Caco-2 (cell line): Measurements from ENCODE around the gene WWOX. TPM values are rescaled to one million over a fixed set of nuclear protein-coding genes. Genes with fewer than 3 reads are reported as not detected.

Experiments used
- BruUV-seq: library from RNA; stranded (reverse); fragments of 400-500 nt; replicated peaks from 2 replicates; lab custom pipeline; 2021; lab: Mats Ljungman, UMichigan
- CTCF ChIA-PET: fragments of 300-600 bp; sonication (Branson Sonifier 250); formaldehyde crosslinking; loops from one replicate; lab custom pipeline; 2022; ENCODE audit warnings: antibody characterized with exemption; lab: Charles Lee
- POLR2A ChIA-PET: fragments of 300-600 bp; sonication (Branson Sonifier 250); formaldehyde crosslinking; loops from one replicate; lab custom pipeline; 2022; ENCODE audit warnings: antibody characterized with exemption; lab: Charles Lee
- DNase-seq, 2 experiments: peaks; one replicate each; pipeline versions ENCODE4 v3.0.0 to v3.0.0-alpha.2; 2020 to 2022
- H3K27me3 ChIP-seq: replicated peaks from 2 replicates; pipeline ENCODE4 v1.6.0; 2011; ENCODE audit warnings: low read length; ENCODE audit not compliant: control insufficient read depth, insufficient read depth
- H3K36me3 ChIP-seq: 2 replicates; pipeline ENCODE4 v1.5.1; 2011; ENCODE audit warnings: low read length; ENCODE audit not compliant: control insufficient read depth, insufficient read depth
- H3K4me1 ChIP-seq: fragments of 250-450 bp; sonication (Bioruptor Pico); 2 replicates; pipeline ENCODE4 v1.5.1; 2020; ENCODE audit warnings: mild to moderate bottlenecking
- H3K4me3 ChIP-seq: 2 replicates; pipeline ENCODE4 v1.5.1; 2011; ENCODE audit warnings: low read depth, mild to moderate bottlenecking, control low read depth, low read length
- H3K9me3 ChIP-seq: fragments of 250-450 bp; sonication (Bioruptor Pico); 2 replicates; pipeline ENCODE4 v1.5.1; 2020; ENCODE audit warnings: mild to moderate bottlenecking, moderate library complexity
- H3K27ac Mint-ChIP-seq: one replicate; pipeline ENCODE4 v1.8.0; 2022; ENCODE audit warnings: mixed read lengths; ENCODE audit not compliant: unreplicated experiment
- H3K27me3 Mint-ChIP-seq: one replicate; pipeline ENCODE4 v1.8.0; 2022; ENCODE audit warnings: mixed read lengths; ENCODE audit not compliant: insufficient read depth, unreplicated experiment
- H3K36me3 Mint-ChIP-seq: one replicate; pipeline ENCODE4 v1.8.0; 2022; ENCODE audit warnings: mild to moderate bottlenecking, mixed read lengths; ENCODE audit not compliant: insufficient read depth, unreplicated experiment
- H3K4me1 Mint-ChIP-seq: one replicate; pipeline ENCODE4 v1.8.0; 2022; ENCODE audit warnings: low read depth, mixed read lengths; ENCODE audit not compliant: unreplicated experiment
- H3K4me3 Mint-ChIP-seq: one replicate; pipeline ENCODE4 v1.8.0; 2022; ENCODE audit warnings: mild to moderate bottlenecking, moderate library complexity, mixed read lengths; ENCODE audit not compliant: unreplicated experiment
- H3K9me3 Mint-ChIP-seq: one replicate; pipeline ENCODE4 v1.8.0; 2022; ENCODE audit warnings: mixed read lengths; ENCODE audit not compliant: unreplicated experiment
- intact Hi-C: fragments of 100-400 bp; cut with micrococcal nuclease; formaldehyde crosslinking; loops from one replicate; pipeline ENCODE4 v1.10.0; 2022; ENCODE audit not compliant: unreplicated experiment
- total RNA-seq: library from RNA; stranded (reverse); gene quantifications from 2 replicates; pipeline ENCODE4 v1.2.3, GENCODE V29; 2022
- TF ChIP-seq, protein P1 (sequence below), 2 experiments: fragments of 200-600 bp in 1 of 2; IDR thresholded peaks; 1 replicate in 1 of 2; 2 replicates in 1 of 2; pipeline versions ENCODE4 v1.5.1 to v1.8.0; 2011 to 2022; ENCODE audit warnings: antibody characterized with exemption in 1 of 2, control low read depth in 1 of 2, inconsistent platforms in 1 of 2, low read depth in 1 of 2, low read length in 1 of 2, mild to moderate bottlenecking in 1 of 2, moderate library complexity in 1 of 2; ENCODE audit not compliant: insufficient read depth in 1 of 2, severe bottlenecking in 1 of 2, unreplicated experiment in 1 of 2

WWOX gene
- total RNA-seq, 1 experiment from 2014 or later = 45.0 TPM

GRCh38 chr16:78115659-78116058, 16.2 kb downstream of the WWOX start:
- DNase-seq = no peak
- no TSS peak for BruUV-seq
- Histone ChIP-seq H3K27me3 (no peaks in the 10 kb centered on the region), H3K4me3 (no peak overlapping the region), H3K4me1 (no peaks in the 10 kb centered on the region), H3K9me3 (no peaks in the 10 kb centered on the region), H3K36me3 (peaks cover 6% of the 10 kb centered on the region)
- ChIA-PET POLR2A (no interaction called here), CTCF (no interaction called here)
- H3K27ac Mint-ChIP-seq = no peak overlapping the region
- TF ChIP-seq, protein P1, sequence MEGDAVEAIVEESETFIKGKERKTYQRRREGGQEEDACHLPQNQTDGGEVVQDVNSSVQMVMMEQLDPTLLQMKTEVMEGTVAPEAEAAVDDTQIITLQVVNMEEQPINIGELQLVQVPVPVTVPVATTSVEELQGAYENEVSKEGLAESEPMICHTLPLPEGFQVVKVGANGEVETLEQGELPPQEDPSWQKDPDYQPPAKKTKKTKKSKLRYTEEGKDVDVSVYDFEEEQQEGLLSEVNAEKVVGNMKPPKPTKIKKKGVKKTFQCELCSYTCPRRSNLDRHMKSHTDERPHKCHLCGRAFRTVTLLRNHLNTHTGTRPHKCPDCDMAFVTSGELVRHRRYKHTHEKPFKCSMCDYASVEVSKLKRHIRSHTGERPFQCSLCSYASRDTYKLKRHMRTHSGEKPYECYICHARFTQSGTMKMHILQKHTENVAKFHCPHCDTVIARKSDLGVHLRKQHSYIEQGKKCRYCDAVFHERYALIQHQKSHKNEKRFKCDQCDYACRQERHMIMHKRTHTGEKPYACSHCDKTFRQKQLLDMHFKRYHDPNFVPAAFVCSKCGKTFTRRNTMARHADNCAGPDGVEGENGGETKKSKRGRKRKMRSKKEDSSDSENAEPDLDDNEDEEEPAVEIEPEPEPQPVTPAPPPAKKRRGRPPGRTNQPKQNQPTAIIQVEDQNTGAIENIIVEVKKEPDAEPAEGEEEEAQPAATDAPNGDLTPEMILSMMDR (IDR thresholded peaks at IDR 0.05; ENCODE audit: insufficient read depth in 1 of 2, low read depth in 1 of 2, low read length in 1 of 2, severe bottlenecking in 1 of 2, unreplicated experiment in 1 of 2) = no peak
- intact Hi-C loops = no loop called here
- H3K4me3 Mint-ChIP-seq = no peak overlapping the region
- H3K4me1 Mint-ChIP-seq = peaks cover 14% of the 10 kb centered on the region
- H3K9me3 Mint-ChIP-seq = no peaks in the 10 kb centered on the region
- H3K27me3 Mint-ChIP-seq = no peaks in the 10 kb centered on the region
- H3K36me3 Mint-ChIP-seq = peaks cover 13% of the 10 kb centered on the region

DNA sequence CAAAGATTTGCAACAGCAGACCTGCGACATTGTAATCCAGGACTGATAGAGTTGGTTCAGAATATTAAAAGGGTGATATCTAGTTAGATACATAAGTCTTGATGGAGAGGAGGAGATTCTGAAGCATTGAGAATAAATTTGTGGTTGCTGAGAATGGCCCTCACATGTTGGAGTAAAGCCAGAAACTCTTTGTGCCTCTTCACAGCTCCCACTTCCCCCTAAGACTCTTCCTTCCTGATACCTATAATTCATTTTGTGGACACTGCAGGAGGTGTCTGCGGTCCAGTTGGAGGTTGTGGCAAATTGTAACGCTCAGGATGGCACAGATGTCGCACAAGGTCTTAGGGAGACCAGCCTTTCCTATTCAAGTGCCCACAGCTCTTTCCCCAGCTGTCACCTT, 17.5 kb downstream of the WWOX start:
- no peak for DNase-seq
- intact Hi-C loops = no loop called here
- H3K27me3 Mint-ChIP-seq = no peaks in the 10 kb centered on the region
- ChIA-PET POLR2A (no interaction called here), CTCF (no interaction called here)
- H3K4me1 ChIP-seq = no peaks in the 10 kb centered on the region
- no peaks in the 10 kb centered on the region for H3K9me3 ChIP-seq
- peaks cover 14% of the 10 kb centered on the region for H3K4me1 Mint-ChIP-seq
- peaks cover 6% of the 10 kb centered on the region for H3K36me3 ChIP-seq
- no peak overlapping the region for H3K4me3 Mint-ChIP-seq
- no TSS peak for BruUV-seq
- H3K9me3 Mint-ChIP-seq = no peaks in the 10 kb centered on the region
- no peaks in the 10 kb centered on the region for H3K27me3 ChIP-seq
- H3K4me3 ChIP-seq = no peak overlapping the region
- peaks cover 17% of the 10 kb centered on the region for H3K36me3 Mint-ChIP-seq
- H3K27ac Mint-ChIP-seq = no peak overlapping the region
- TF ChIP-seq, protein P1 (IDR thresholded peaks at IDR 0.05; ENCODE audit: insufficient read depth in 1 of 2, low read depth in 1 of 2, low read length in 1 of 2, severe bottlenecking in 1 of 2, unreplicated experiment in 1 of 2) = no peak

DNA sequence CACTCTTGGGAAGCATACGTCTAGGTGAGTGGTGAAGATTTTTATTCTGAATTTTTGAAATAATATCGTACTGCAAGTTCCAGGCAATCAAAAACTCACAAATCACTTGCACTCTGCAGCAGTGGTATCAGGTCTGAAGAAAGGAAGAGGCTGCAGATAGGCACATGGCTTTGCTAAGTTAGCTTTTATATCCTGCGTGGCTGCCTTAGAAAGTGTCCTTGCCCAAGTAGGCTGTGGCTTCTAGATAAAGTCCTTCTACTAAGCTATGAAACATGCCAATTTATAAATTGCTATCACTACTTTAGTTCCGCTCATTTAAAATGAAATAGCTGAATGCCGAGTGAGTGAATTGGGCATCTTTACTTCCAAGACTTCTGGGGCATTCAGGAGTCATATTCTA, 17.9 kb downstream of the WWOX start:
- no peaks in the 10 kb centered on the region for H3K9me3 Mint-ChIP-seq
- no peak overlapping the region for H3K27ac Mint-ChIP-seq
- H3K36me3 ChIP-seq = peaks cover 6% of the 10 kb centered on the region
- no peaks in the 10 kb centered on the region for H3K4me1 ChIP-seq
- H3K4me3 ChIP-seq = no peak overlapping the region
- H3K4me3 Mint-ChIP-seq = no peak overlapping the region
- no peaks in the 10 kb centered on the region for H3K27me3 ChIP-seq
- no peaks in the 10 kb centered on the region for H3K27me3 Mint-ChIP-seq
- intact Hi-C loops = no loop called here
- no TSS peak for BruUV-seq
- H3K4me1 Mint-ChIP-seq = peaks cover 14% of the 10 kb centered on the region
- CTCF ChIA-PET = no interaction called here
- H3K36me3 Mint-ChIP-seq = peaks cover 17% of the 10 kb centered on the region
- no peaks in the 10 kb centered on the region for H3K9me3 ChIP-seq
- DNase-seq = no peak
- TF ChIP-seq, protein P1 (IDR thresholded peaks at IDR 0.05; ENCODE audit: insufficient read depth in 1 of 2, low read depth in 1 of 2, low read length in 1 of 2, severe bottlenecking in 1 of 2, unreplicated experiment in 1 of 2) = no peak
- POLR2A ChIA-PET = no interaction called here
